H1 (cell line): ENCODE data around the gene ACTN2. TPM values are rescaled to one million over a fixed set of nuclear protein-coding genes. Genes with fewer than 3 reads are reported as not detected.

Experiments used
- CTCF ChIA-PET: fragments of 300-600 bp; sonication (Branson Sonifier 250); formaldehyde crosslinking; loops from one replicate; lab custom pipeline; 2021; ENCODE audit not compliant: partially characterized antibody; lab: Charles Lee
- POLR2A ChIA-PET: fragments of 300-600 bp; sonication (Branson Sonifier 250); formaldehyde crosslinking; loops from one replicate; lab custom pipeline; 2021; ENCODE audit warnings: inconsistent platforms; ENCODE audit not compliant: partially characterized antibody; lab: Charles Lee
- DNase-seq, 2 experiments: peaks; one replicate each; pipeline versions ENCODE4 v3.0.0 to v3.0.0-alpha.2; 2010 to 2022; ENCODE audit warnings: low spot score in 2 of 2, low read depth in 1 of 2, mixed read lengths in 1 of 2
- FAIRE-seq: peaks from 2 replicates; lab custom pipeline; 2011; peaks lifted over from hg19 to GRCh38; lab: Jason Lieb, UNC
- H2AFZ ChIP-seq: 2 replicates; pipeline ENCODE4 v1.8.1; 2012; ENCODE audit warnings: low read length, inconsistent platforms
- H2AK5ac ChIP-seq: 2 replicates; pipeline ENCODE4 v1.6.1; 2013; ENCODE audit warnings: low read depth, low read length
- H2BK120ac ChIP-seq: replicated peaks from 2 replicates; pipeline ENCODE3; 2013; ENCODE audit warnings: low read depth, low read length, inconsistent platforms
- H2BK12ac ChIP-seq: 2 replicates; pipeline ENCODE4 v1.6.1; 2013; ENCODE audit warnings: low read depth, low read length
- H2BK15ac ChIP-seq: 2 replicates; pipeline ENCODE4 v1.6.1; 2013; ENCODE audit warnings: low read length
- H2BK20ac ChIP-seq: 2 replicates; pipeline ENCODE4 v1.6.1; 2013; ENCODE audit warnings: low read length
- H2BK5ac ChIP-seq: 2 replicates; pipeline ENCODE4 v1.6.1; 2013; ENCODE audit warnings: low read depth, low read length
- H3K14ac ChIP-seq: 2 replicates; pipeline ENCODE4 v1.6.1; 2013; ENCODE audit warnings: inconsistent platforms; ENCODE audit not compliant: insufficient read length
- H3K18ac ChIP-seq: 2 replicates; pipeline ENCODE4 v1.6.1; 2013; ENCODE audit warnings: low read length; ENCODE audit errors: extremely low read depth
- H3K23ac ChIP-seq: 2 replicates; pipeline ENCODE4 v1.6.1; 2013; ENCODE audit warnings: inconsistent platforms; ENCODE audit not compliant: insufficient read length
- H3K23me2 ChIP-seq: 2 replicates; pipeline ENCODE4 v1.6.1; 2013; ENCODE audit warnings: low read depth, low read length
- H3K27ac ChIP-seq: 2 replicates; pipeline ENCODE4 v1.6.1; 2011; ENCODE audit warnings: low read depth, low read length, inconsistent platforms
- H3K27me3 ChIP-seq, 4 experiments: replicated peaks in 1 of 4; 1 replicate in 1 of 4; 2 replicates in 3 of 4; pipeline versions ENCODE4 v1.6.1 to v1.8.1; 2011 to 2013; ENCODE audit warnings: low read length in 3 of 4, mild to moderate bottlenecking in 3 of 4, inconsistent platforms in 2 of 4, mixed read lengths in 2 of 4, moderate library complexity in 1 of 4; ENCODE audit not compliant: control insufficient read depth in 3 of 4, insufficient read depth in 3 of 4; ENCODE audit errors: extremely low read depth in 1 of 4
- H3K36me3 ChIP-seq, 4 experiments: 2 replicates each; pipeline versions ENCODE4 v1.6.1 to v1.8.1; 2011 to 2013; ENCODE audit warnings: mild to moderate bottlenecking in 4 of 4, low read length in 3 of 4, moderate library complexity in 2 of 4, control low read depth in 1 of 4, inconsistent platforms in 1 of 4; ENCODE audit not compliant: insufficient read depth in 4 of 4, control insufficient read depth in 2 of 4
- H3K4ac ChIP-seq: replicated peaks from 2 replicates; pipeline ENCODE3; 2013; ENCODE audit warnings: low read length, low read depth, mixed read lengths, inconsistent platforms; ENCODE audit not compliant: insufficient read length
- H3K4me1 ChIP-seq, 4 experiments: replicated peaks in 1 of 4; 1 replicate in 1 of 4; 2 replicates in 3 of 4; pipeline versions ENCODE4 v1.6.1 to v1.8.1; 2011 to 2013; ENCODE audit warnings: low read length in 3 of 4, inconsistent platforms in 2 of 4, mixed read lengths in 1 of 4; ENCODE audit not compliant: insufficient read depth in 4 of 4, control insufficient read depth in 3 of 4
- H3K4me2 ChIP-seq, 2 experiments: 2 replicates each; pipeline versions ENCODE4 v1.6.1 to v1.8.1; 2011 to 2013; ENCODE audit warnings: low read depth in 2 of 2, low read length in 2 of 2, control low read depth in 1 of 2, inconsistent platforms in 1 of 2, mild to moderate bottlenecking in 1 of 2; ENCODE audit not compliant: insufficient read depth in 1 of 2
- H3K4me3 ChIP-seq, 4 experiments: fragments of 200-600, 300-600 bp in 1 of 4; sonication (generic), shearing (Covaris generic), sonication (Bioruptor Twin) in 1 of 4; 2 replicates each; pipeline versions ENCODE4 v1.5.1 to v1.8.1; 2011 to 2016; ENCODE audit warnings: low read length in 4 of 4, low read depth in 3 of 4, control low read depth in 2 of 4, inconsistent platforms in 2 of 4, mild to moderate bottlenecking in 2 of 4, mixed read lengths in 1 of 4, moderate library complexity in 1 of 4; ENCODE audit not compliant: insufficient read depth in 2 of 4; ENCODE audit errors: extremely low read depth in 1 of 4
- H3K56ac ChIP-seq: replicated peaks from 2 replicates; pipeline ENCODE3; 2013; ENCODE audit warnings: low read depth, mild to moderate bottlenecking, mixed read lengths, low read length, inconsistent platforms; ENCODE audit not compliant: insufficient read length
- H3K79me1 ChIP-seq: 2 replicates; pipeline ENCODE4 v1.6.1; 2013; ENCODE audit warnings: low read depth, low read length, control low read depth
- H3K79me2 ChIP-seq, 2 experiments: 2 replicates each; pipeline versions ENCODE4 v1.6.1 to v1.8.1; 2012 to 2013; ENCODE audit warnings: low read length in 2 of 2, mild to moderate bottlenecking in 2 of 2, inconsistent platforms in 1 of 2; ENCODE audit not compliant: insufficient read depth in 2 of 2, control insufficient read depth in 1 of 2
- H3K9ac ChIP-seq, 4 experiments: replicated peaks in 1 of 4; 1 replicate in 1 of 4; 2 replicates in 3 of 4; pipeline versions ENCODE4 v1.6.1 to v1.8.1; 2011 to 2013; ENCODE audit warnings: low read depth in 3 of 4, low read length in 3 of 4, control low read depth in 2 of 4, mild to moderate bottlenecking in 2 of 4, moderate library complexity in 2 of 4, inconsistent platforms in 1 of 4; ENCODE audit errors: extremely low read depth in 1 of 4
- H3K9me3 ChIP-seq, 2 experiments: 2 replicates each; pipeline versions ENCODE4 v1.6.1 to v1.8.1; 2012 to 2013; ENCODE audit warnings: mild to moderate bottlenecking in 2 of 2, moderate library complexity in 2 of 2, control low read depth in 1 of 2, inconsistent platforms in 1 of 2, low read depth in 1 of 2, low read length in 1 of 2, mixed read lengths in 1 of 2; ENCODE audit not compliant: insufficient read depth in 2 of 2
- H4K20me1 ChIP-seq, 2 experiments: replicated peaks in 1 of 2; 2 replicates each; pipeline versions ENCODE3 to v1.8.1; 2011 to 2013; ENCODE audit warnings: inconsistent platforms in 2 of 2, low read length in 2 of 2, mild to moderate bottlenecking in 1 of 2; ENCODE audit not compliant: insufficient read depth in 2 of 2, control insufficient read depth in 1 of 2
- H4K5ac ChIP-seq: 2 replicates; pipeline ENCODE4 v1.6.1; 2013; ENCODE audit warnings: low read length, low read depth, mixed read lengths, inconsistent platforms; ENCODE audit not compliant: insufficient read length
- H4K8ac ChIP-seq: 2 replicates; pipeline ENCODE4 v1.8.0; 2013; ENCODE audit warnings: mild to moderate bottlenecking, moderate library complexity, low read length, inconsistent platforms; ENCODE audit not compliant: insufficient read depth; ENCODE audit errors: extremely low read depth
- H4K91ac ChIP-seq: replicated peaks from 2 replicates; pipeline ENCODE3; 2013; ENCODE audit warnings: low read length, mixed read lengths, inconsistent platforms; ENCODE audit not compliant: insufficient read length
- WGBS, 2 experiments: shearing (Covaris generic) in 1 of 2; methylation state at CpG; one replicate each; pipeline versions ENCODE4 v1.1.6 to v1.1.7; 2013 to 2015; ENCODE audit warnings: low lambda C conversion rate in 2 of 2, mixed read lengths in 2 of 2, inconsistent platforms in 1 of 2, low coverage in 1 of 2, missing lambda C conversion rate in 1 of 2; ENCODE audit not compliant: insufficient replicate concordance in 2 of 2, insufficient coverage in 1 of 2, insufficient read length in 1 of 2; ENCODE audit errors: extremely low coverage in 1 of 2, missing lambda C conversion rate in 1 of 2; 5-methylcytosine and 5-hydroxymethylcytosine counted together
- polyA plus RNA-seq, 7 experiments: library from polyadenylated mRNA; depleted of rRNA in 3 of 7; stranded (reverse) in 5 of 7; unstranded in 2 of 7; fragments of >200 nt in 5 of 7; fragments of 200-250 nt in 2 of 7; gene quantifications; 1 replicate in 5 of 7; 2 replicates in 1 of 7; 4 replicates in 1 of 7; pipeline versions ENCODE4 v1.2.1 to v1.2.3, GENCODE V29; 2011 to 2013; ENCODE audit warnings: missing spikeins in 2 of 7, mixed read lengths in 2 of 7
- total RNA-seq: library from RNA; stranded (reverse); fragmentation: NEBNext Ultra II Directional; extraction: Animal tissue kit (Norgen Biotek cat#: 25700); gene quantifications from 2 replicates; pipeline ENCODE4 v1.2.1, GENCODE V29; 2021
- TF ChIP-seq, protein P1 (sequence below): IDR thresholded peaks from 2 replicates; pipeline ENCODE4 v1.6.1; 2011; ENCODE audit warnings: low read depth, mild to moderate bottlenecking, low read length; ENCODE audit not compliant: insufficient read depth

Gene ACTN2
- total and polyA plus RNA-seq, 2 of the 8 experiments (the other 6 are each of a cell fraction or from before 2014, with no cell fraction given) = 1.9 to 4.1 TPM

DNA sequence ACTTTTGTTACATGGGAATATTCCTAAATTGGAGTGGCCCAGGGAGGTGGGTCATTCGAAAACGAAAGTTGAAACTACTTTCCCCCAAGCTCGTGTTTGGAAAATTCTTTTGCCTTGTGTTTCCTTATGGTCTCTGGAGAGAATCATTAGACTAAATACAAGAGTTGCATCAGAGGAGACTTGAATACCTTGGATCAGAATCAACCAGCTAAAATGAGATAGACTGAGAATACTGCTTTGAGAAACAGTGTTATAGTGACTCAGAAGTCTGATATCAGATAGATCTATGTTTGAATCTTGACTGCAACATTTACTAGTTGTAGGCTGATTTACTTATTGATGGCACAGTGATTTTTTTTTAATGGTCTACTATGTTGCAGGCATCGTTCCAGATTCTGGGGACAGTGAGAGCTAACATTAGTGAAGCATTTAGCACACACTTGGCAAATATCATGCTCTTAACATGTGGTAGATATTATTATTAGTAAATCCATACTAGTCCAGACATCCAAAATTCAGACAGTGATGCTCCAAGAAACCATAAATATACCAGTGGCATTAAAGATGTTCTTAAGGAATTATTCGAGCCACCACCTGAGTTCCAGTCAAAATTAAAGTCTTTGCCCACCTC, 12.9 kb upstream of the ACTN2 start:
- H3K79me1 ChIP-seq = no peaks in the 10 kb centered on the region
- CTCF ChIA-PET = interaction anchor here (0.6 kb wide), 1 partner anchor 70 kb away, joined by 4 read pairs; no protein-coding TSS in a partner anchor
- H3K14ac ChIP-seq = no peak overlapping the region
- DNase-seq (no peak), FAIRE-seq (no peak)
- H2BK12ac ChIP-seq = no peak overlapping the region
- H3K27me3 ChIP-seq = no peaks in the 10 kb centered on the region
- no peak overlapping the region for H4K91ac ChIP-seq
- H3K4me3 ChIP-seq = no peak overlapping the region
- no peaks in the 10 kb centered on the region for H3K9me3 ChIP-seq
- H4K8ac ChIP-seq = no peak overlapping the region
- H3K36me3 ChIP-seq = no peaks in the 10 kb centered on the region
- WGBS, 2 experiments = 91% methylated on average over 5 of the region's 5 CpGs; no CpG with 5 or more reads in 1 of the 2 experiments
- no peak overlapping the region for H3K4ac ChIP-seq
- H3K27ac ChIP-seq = no peak overlapping the region
- H4K5ac ChIP-seq = no peak overlapping the region
- no peak overlapping the region for H2AFZ ChIP-seq
- no peak overlapping the region for H2BK20ac ChIP-seq
- TF ChIP-seq, protein P1, sequence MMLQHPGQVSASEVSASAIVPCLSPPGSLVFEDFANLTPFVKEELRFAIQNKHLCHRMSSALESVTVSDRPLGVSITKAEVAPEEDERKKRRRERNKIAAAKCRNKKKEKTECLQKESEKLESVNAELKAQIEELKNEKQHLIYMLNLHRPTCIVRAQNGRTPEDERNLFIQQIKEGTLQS = no peak
- no peaks in the 10 kb centered on the region for H4K20me1 ChIP-seq
- H3K4me2 ChIP-seq = no peak overlapping the region
- no peak overlapping the region for H2AK5ac ChIP-seq
- peaks cover 0 to 5% (median 1%) of the 10 kb centered on the region in 4 experiments; a peak in 2 of 7 replicates for H3K4me1 ChIP-seq
- H2BK120ac ChIP-seq = no peak overlapping the region
- H3K23ac ChIP-seq = no peak overlapping the region
- no peak overlapping the region for H2BK5ac ChIP-seq
- H2BK15ac ChIP-seq = no peak overlapping the region
- H3K23me2 ChIP-seq = no peaks in the 10 kb centered on the region; the same call in 1 of the 2 replicates
- POLR2A ChIA-PET = interaction anchor here (1.0 kb wide), 2 partner anchors 8 to 11 kb away, joined by 3 read pairs; no protein-coding TSS in a partner anchor
- H3K79me2 ChIP-seq = no peaks in the 10 kb centered on the region
- no peak overlapping the region for H3K18ac ChIP-seq
- H3K9ac ChIP-seq = no peak overlapping the region
- H3K56ac ChIP-seq = no peak overlapping the region
